Measurements from ENCODE around the gene ROR2.

The ROR2 gene

GRCh38 chr9:91811024-91811909, 138.8 kb downstream of the ROR2 start:
- Histone ChIP-seq H3K36me3 (ENCODE audit: control insufficient read depth, insufficient read depth, low read length) (no peaks in the 10 kb centered on the region), H3K56ac (ENCODE audit: low read length) (no peak overlapping the region), H3K4ac (ENCODE audit: low read depth, low read length) (no peak overlapping the region), H3K4me2 (ENCODE audit: low read length) (no peak overlapping the region), H3K18ac (ENCODE audit: low read length) (no peak overlapping the region), H4K5ac (ENCODE audit: low read length) (no peak overlapping the region), H3K9ac (ENCODE audit: low read length) (no peak overlapping the region), H3K79me1 (ENCODE audit: low read length) (peaks cover 54% of the 10 kb centered on the region), H2BK5ac (ENCODE audit: low read length) (no peak overlapping the region), H3K23ac (ENCODE audit: low read length) (no peak overlapping the region), H3K27ac (ENCODE audit: low read depth, low read length) (no peak overlapping the region), H3K4me1 (ENCODE audit: control insufficient read depth, low read depth, low read length) (no peaks in the 10 kb centered on the region), H3K4me3 (ENCODE audit: low read length) (no peak overlapping the region), H4K8ac (ENCODE audit: low read depth, low read length) (no peak overlapping the region), H3K79me2 (ENCODE audit: control insufficient read depth, insufficient read depth, low read length) (peaks cover 33% of the 10 kb centered on the region), H2BK15ac (replicated peaks; ENCODE audit: low read depth) (no peak overlapping the region), H2AK5ac (ENCODE audit: low read length) (no peak overlapping the region), H2BK120ac (ENCODE audit: low read depth, low read length) (no peak overlapping the region), H3K27me3 (ENCODE audit: insufficient read depth, low read length, poor library complexity) (no peaks in the 10 kb centered on the region)
- DNase-seq, result no peak
- no CpG with 5 or more reads among the region's 19 CpGs for WGBS (ENCODE audit: extremely low coverage, insufficient coverage, low lambda C conversion rate)

- no peak overlapping the region for H3K4ac ChIP-seq (ENCODE audit: low read depth, low read length)
- H3K56ac ChIP-seq (ENCODE audit: low read length), result no peak overlapping the region
- H3K18ac ChIP-seq (ENCODE audit: low read length), result no peak overlapping the region
- no peak overlapping the region for H2BK15ac ChIP-seq (replicated peaks; ENCODE audit: low read depth)
- H2AK5ac ChIP-seq (ENCODE audit: low read length), result no peak overlapping the region
- DNase-seq, result no peak
- no peaks in the 10 kb centered on the region for H3K36me3 ChIP-seq (ENCODE audit: control insufficient read depth, insufficient read depth, low read length)
- H3K27ac ChIP-seq (ENCODE audit: low read depth, low read length), result no peak overlapping the region
- no peak overlapping the region for H2BK5ac ChIP-seq (ENCODE audit: low read length)
- H3K79me1 ChIP-seq (ENCODE audit: low read length), result peaks cover 54% of the 10 kb centered on the region
- H3K23ac ChIP-seq (ENCODE audit: low read length), result no peak overlapping the region
- no peak overlapping the region for H2BK120ac ChIP-seq (ENCODE audit: low read depth, low read length)
- no peak overlapping the region for H3K4me3 ChIP-seq (ENCODE audit: low read length)
- no peaks in the 10 kb centered on the region for H3K27me3 ChIP-seq (ENCODE audit: insufficient read depth, low read length, poor library complexity)
- no peak overlapping the region for H4K5ac ChIP-seq (ENCODE audit: low read length)
- peaks cover 32% of the 10 kb centered on the region for H3K79me2 ChIP-seq (ENCODE audit: control insufficient read depth, insufficient read depth, low read length)
- H3K4me2 ChIP-seq (ENCODE audit: low read length), result no peak overlapping the region
- no CpG with 5 or more reads among the region's 26 CpGs for WGBS (ENCODE audit: extremely low coverage, insufficient coverage, low lambda C conversion rate)
- H3K4me1 ChIP-seq (ENCODE audit: control insufficient read depth, low read depth, low read length), result no peaks in the 10 kb centered on the region
- H3K9ac ChIP-seq (ENCODE audit: low read length), result no peak overlapping the region
- H4K8ac ChIP-seq (ENCODE audit: low read depth, low read length), result no peak overlapping the region
Observed at GRCh38 chr9:91810286-91810905, 139.6 kb downstream of the ROR2 start.

- Histone ChIP-seq H3K9ac (ENCODE audit: low read length) (no peak overlapping the region), H3K27ac (ENCODE audit: low read depth, low read length) (no peak overlapping the region), H2AK5ac (ENCODE audit: low read length) (no peak overlapping the region), H4K5ac (ENCODE audit: low read length) (no peak overlapping the region), H2BK120ac (ENCODE audit: low read depth, low read length) (no peak overlapping the region), H3K4ac (ENCODE audit: low read depth, low read length) (no peak overlapping the region), H3K18ac (ENCODE audit: low read length) (no peak overlapping the region), H3K79me2 (ENCODE audit: control insufficient read depth, insufficient read depth, low read length) (peaks cover 35% of the 10 kb centered on the region), H3K36me3 (ENCODE audit: control insufficient read depth, insufficient read depth, low read length) (no peaks in the 10 kb centered on the region), H3K27me3 (ENCODE audit: insufficient read depth, low read length, poor library complexity) (no peaks in the 10 kb centered on the region), H3K4me1 (ENCODE audit: control insufficient read depth, low read depth, low read length) (no peaks in the 10 kb centered on the region), H3K79me1 (ENCODE audit: low read length) (peaks cover 58% of the 10 kb centered on the region), H3K56ac (ENCODE audit: low read length) (no peak overlapping the region), H3K4me3 (ENCODE audit: low read length) (no peak overlapping the region), H3K23ac (ENCODE audit: low read length) (no peak overlapping the region), H3K4me2 (ENCODE audit: low read length) (no peak overlapping the region), H4K8ac (ENCODE audit: low read depth, low read length) (no peak overlapping the region), H2BK5ac (ENCODE audit: low read length) (no peak overlapping the region), H2BK15ac (replicated peaks; ENCODE audit: low read depth) (no peak overlapping the region)
- DNase-seq, result no peak
- WGBS (ENCODE audit: extremely low coverage, insufficient coverage, low lambda C conversion rate), result no CpG with 5 or more reads among the region's 24 CpGs
Observed at GRCh38 chr9:91809581-91810285, 140.3 kb downstream of the ROR2 start.

- H3K23ac ChIP-seq (ENCODE audit: low read length), result no peak overlapping the region
- H3K79me2 ChIP-seq (ENCODE audit: control insufficient read depth, insufficient read depth, low read length), result peaks cover 29% of the 10 kb centered on the region
- no peak overlapping the region for H2BK15ac ChIP-seq (replicated peaks; ENCODE audit: low read depth)
- no peak overlapping the region for H3K18ac ChIP-seq (ENCODE audit: low read length)
- no peak overlapping the region for H4K5ac ChIP-seq (ENCODE audit: low read length)
- H3K4ac ChIP-seq (ENCODE audit: low read depth, low read length), result no peak overlapping the region
- H3K56ac ChIP-seq (ENCODE audit: low read length), result no peak overlapping the region
- DNase-seq, result no peak
- no peak overlapping the region for H2BK5ac ChIP-seq (ENCODE audit: low read length)
- H2BK120ac ChIP-seq (ENCODE audit: low read depth, low read length), result no peak overlapping the region
- no peak overlapping the region for H2AK5ac ChIP-seq (ENCODE audit: low read length)
- no peaks in the 10 kb centered on the region for H3K36me3 ChIP-seq (ENCODE audit: control insufficient read depth, insufficient read depth, low read length)
- H3K27me3 ChIP-seq (ENCODE audit: insufficient read depth, low read length, poor library complexity), result no peaks in the 10 kb centered on the region
- no peak overlapping the region for H3K9ac ChIP-seq (ENCODE audit: low read length)
- H3K4me3 ChIP-seq (ENCODE audit: low read length), result no peak overlapping the region
- no peak overlapping the region for H4K8ac ChIP-seq (ENCODE audit: low read depth, low read length)
- no peak overlapping the region for H3K4me2 ChIP-seq (ENCODE audit: low read length)
- H3K79me1 ChIP-seq (ENCODE audit: low read length), result peaks cover 57% of the 10 kb centered on the region
- no CpG with 5 or more reads among the region's 8 CpGs for WGBS (ENCODE audit: extremely low coverage, insufficient coverage, low lambda C conversion rate)
- H3K4me1 ChIP-seq (ENCODE audit: control insufficient read depth, low read depth, low read length), result no peaks in the 10 kb centered on the region
- H3K27ac ChIP-seq (ENCODE audit: low read depth, low read length), result no peak overlapping the region
Observed at GRCh38 chr9:91807643-91808246, 142.3 kb downstream of the ROR2 start.

- H3K4ac ChIP-seq (ENCODE audit: low read depth, low read length), result no peak overlapping the region
- H3K27me3 ChIP-seq (ENCODE audit: insufficient read depth, low read length, poor library complexity), result no peaks in the 10 kb centered on the region
- no peak overlapping the region for H3K56ac ChIP-seq (ENCODE audit: low read length)
- no peak overlapping the region for H3K18ac ChIP-seq (ENCODE audit: low read length)
- H2BK120ac ChIP-seq (ENCODE audit: low read depth, low read length), result no peak overlapping the region
- H3K79me1 ChIP-seq (ENCODE audit: low read length), result peaks cover 56% of the 10 kb centered on the region
- no peak overlapping the region for H3K4me3 ChIP-seq (ENCODE audit: low read length)
- H3K4me1 ChIP-seq (ENCODE audit: control insufficient read depth, low read depth, low read length), result peaks cover 2% of the 10 kb centered on the region
- no CpG with 5 or more reads among the region's 5 CpGs for WGBS (ENCODE audit: extremely low coverage, insufficient coverage, low lambda C conversion rate)
- H2AK5ac ChIP-seq (ENCODE audit: low read length), result no peak overlapping the region
- DNase-seq, result no peak
- no peak overlapping the region for H4K8ac ChIP-seq (ENCODE audit: low read depth, low read length)
- H3K9ac ChIP-seq (ENCODE audit: low read length), result no peak overlapping the region
- H2BK15ac ChIP-seq (replicated peaks; ENCODE audit: low read depth), result no peak overlapping the region
- no peak overlapping the region for H2BK5ac ChIP-seq (ENCODE audit: low read length)
- peaks cover 36% of the 10 kb centered on the region for H3K79me2 ChIP-seq (ENCODE audit: control insufficient read depth, insufficient read depth, low read length)
- no peaks in the 10 kb centered on the region for H3K36me3 ChIP-seq (ENCODE audit: control insufficient read depth, insufficient read depth, low read length)
- no peak overlapping the region for H4K5ac ChIP-seq (ENCODE audit: low read length)
- H3K4me2 ChIP-seq (ENCODE audit: low read length), result no peak overlapping the region
- no peak overlapping the region for H3K27ac ChIP-seq (ENCODE audit: low read depth, low read length)
- no peak overlapping the region for H3K23ac ChIP-seq (ENCODE audit: low read length)
Observed at GRCh38 chr9:91805031-91805430, 145.0 kb downstream of the ROR2 start.

Data from mesendoderm (in vitro differentiated cells).